Measurements from ENCODE around the gene OR8H2.

DNA sequence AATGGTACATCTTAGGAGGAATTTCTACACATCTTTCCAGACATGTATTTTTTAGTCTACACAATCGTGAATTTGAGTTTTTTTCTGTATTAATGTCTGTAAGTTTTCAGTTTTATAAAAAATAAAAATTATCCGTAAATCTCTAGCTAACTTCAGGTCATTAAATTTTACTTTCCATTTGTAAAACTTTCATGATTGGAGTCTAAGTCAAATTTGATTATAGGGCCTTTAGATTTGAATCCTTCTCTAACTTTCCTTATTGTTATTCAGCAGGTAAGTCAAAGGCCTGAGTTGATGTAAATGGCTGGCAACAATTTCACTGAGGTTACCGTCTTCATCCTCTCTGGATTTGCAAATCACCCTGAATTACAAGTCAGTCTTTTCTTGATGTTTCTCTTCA is 10.5 kb upstream of the OR8H2 start, which contains the start of gene OR8I2:
- TF ChIP-seq GATA2 (IDR thresholded peaks at IDR 0.05; ENCODE audit: low read depth, low read length) (no peak), GATA3 (IDR thresholded peaks at IDR 0.05; ENCODE audit: low read depth, low read length) (no peak)

Measured in SH-SY5Y (cell line).